Panc1 (cell line): ENCODE results near the gene UTF1. TPM values are rescaled to one million over a fixed set of nuclear protein-coding genes. Genes with fewer than 3 reads are reported as not detected.

Experiments
- ATAC-seq: fragments of 200-7000 bp; cut with Tn5 transposase; 2 replicates; pipeline ENCODE4 v1.9.1; 2020; ENCODE audit warnings: mild to moderate bottlenecking, moderate library complexity
- BruUV-seq: library from RNA; stranded (reverse); fragments of 400-500 nt; replicated peaks from 2 replicates; lab custom pipeline; 2021; lab: Mats Ljungman, UMichigan
- CTCF ChIA-PET: fragments of 300-600 bp; sonication (Branson Sonifier 250); formaldehyde crosslinking; loops from one replicate; lab custom pipeline; 2022; ENCODE audit warnings: antibody characterized with exemption; lab: Charles Lee
- POLR2A ChIA-PET: fragments of 300-600 bp; sonication (Branson Sonifier 250); formaldehyde crosslinking; loops from one replicate; lab custom pipeline; 2022; ENCODE audit warnings: antibody characterized with exemption; lab: Charles Lee
- DNase-seq: peaks from one replicate; pipeline ENCODE4 v3.0.0-alpha.2; 2010; ENCODE audit warnings: low read depth, low spot score
- H3K27ac ChIP-seq: 2 replicates; pipeline ENCODE4 v1.5.1; 2011; ENCODE audit warnings: mild to moderate bottlenecking, low read length, inconsistent platforms
- H3K27me3 ChIP-seq: fragments of 200-500 bp; sonication (Bioruptor generic); 2 replicates; pipeline ENCODE4 v1.6.0; 2014; ENCODE audit warnings: low read length, inconsistent platforms; ENCODE audit not compliant: control insufficient read depth, insufficient read depth
- H3K36me3 ChIP-seq: fragments of 200-500 bp; sonication (Bioruptor generic); 2 replicates; pipeline ENCODE4 v1.5.1; 2014; ENCODE audit warnings: inconsistent platforms, mild to moderate bottlenecking, low read length, moderate library complexity; ENCODE audit not compliant: control insufficient read depth, insufficient read depth
- H3K4me1 ChIP-seq: 2 replicates; pipeline ENCODE4 v1.5.1; 2011; ENCODE audit warnings: inconsistent platforms, mild to moderate bottlenecking, low read length, moderate library complexity; ENCODE audit not compliant: control insufficient read depth, insufficient read depth
- H3K4me3 ChIP-seq, 2 experiments: 2 replicates each; pipeline ENCODE4 v1.5.1; 2011 to 2012; ENCODE audit warnings: low read depth in 2 of 2, low read length in 2 of 2, mild to moderate bottlenecking in 2 of 2, inconsistent platforms in 1 of 2, moderate library complexity in 1 of 2
- H3K9me3 ChIP-seq: fragments of 200-500 bp; sonication (Bioruptor generic); 2 replicates; pipeline ENCODE4 v1.5.1; 2014; ENCODE audit warnings: low read depth, mild to moderate bottlenecking, inconsistent platforms, low read length, moderate library complexity; ENCODE audit not compliant: control insufficient read depth, insufficient read depth
- POLR2AphosphoS5 ChIP-seq: IDR thresholded peaks from 2 replicates; pipeline ENCODE4 v1.6.1; 2012; ENCODE audit warnings: mild to moderate bottlenecking, low read depth, low read length, moderate library complexity
- SIN3A ChIP-seq: IDR thresholded peaks from 2 replicates; pipeline ENCODE4 v1.6.1; 2012; ENCODE audit warnings: low read depth, mild to moderate bottlenecking, low read length, moderate library complexity, borderline replicate concordance; ENCODE audit not compliant: insufficient read depth
- TCF7L2 ChIP-seq: IDR thresholded peaks from 2 replicates; pipeline ENCODE4 v1.6.1; 2011; ENCODE audit warnings: mild to moderate bottlenecking, low read depth, low read length, inconsistent platforms
- in situ Hi-C: cut with HindIII; loops from 2 replicates; pipeline ENCODE4 v1.10.0; 2016; ENCODE audit warnings: low sequenced_read_pairs, low pct_unique_long_range_greater_than_20kb
- intact Hi-C: fragments of 100-400 bp; cut with micrococcal nuclease; formaldehyde crosslinking; loops from one replicate; pipeline ENCODE4 v1.10.0; 2022; ENCODE audit not compliant: unreplicated experiment
- total RNA-seq: library from RNA; stranded (reverse); gene quantifications from one replicate; pipeline ENCODE4 v1.2.1, GENCODE V29; 2021; ENCODE audit not compliant: unreplicated experiment
- TF ChIP-seq, protein P1 (sequence below): fragments of 450-650 bp; IDR thresholded peaks from 2 replicates; pipeline ENCODE4 v1.5.1; 2017; ENCODE audit warnings: mild to moderate bottlenecking
- TF ChIP-seq, protein P2 (sequence below), 2 experiments: IDR thresholded peaks; 2 replicates each; pipeline ENCODE4 v1.6.1; 2011 to 2012; ENCODE audit warnings: low read depth in 2 of 2, control low read depth in 1 of 2, low read length in 1 of 2, mild to moderate bottlenecking in 1 of 2, moderate library complexity in 1 of 2; ENCODE audit not compliant: insufficient read depth in 1 of 2

The UTF1 gene
- total RNA-seq, 1 experiment from 2014 or later = not detected

DNA sequence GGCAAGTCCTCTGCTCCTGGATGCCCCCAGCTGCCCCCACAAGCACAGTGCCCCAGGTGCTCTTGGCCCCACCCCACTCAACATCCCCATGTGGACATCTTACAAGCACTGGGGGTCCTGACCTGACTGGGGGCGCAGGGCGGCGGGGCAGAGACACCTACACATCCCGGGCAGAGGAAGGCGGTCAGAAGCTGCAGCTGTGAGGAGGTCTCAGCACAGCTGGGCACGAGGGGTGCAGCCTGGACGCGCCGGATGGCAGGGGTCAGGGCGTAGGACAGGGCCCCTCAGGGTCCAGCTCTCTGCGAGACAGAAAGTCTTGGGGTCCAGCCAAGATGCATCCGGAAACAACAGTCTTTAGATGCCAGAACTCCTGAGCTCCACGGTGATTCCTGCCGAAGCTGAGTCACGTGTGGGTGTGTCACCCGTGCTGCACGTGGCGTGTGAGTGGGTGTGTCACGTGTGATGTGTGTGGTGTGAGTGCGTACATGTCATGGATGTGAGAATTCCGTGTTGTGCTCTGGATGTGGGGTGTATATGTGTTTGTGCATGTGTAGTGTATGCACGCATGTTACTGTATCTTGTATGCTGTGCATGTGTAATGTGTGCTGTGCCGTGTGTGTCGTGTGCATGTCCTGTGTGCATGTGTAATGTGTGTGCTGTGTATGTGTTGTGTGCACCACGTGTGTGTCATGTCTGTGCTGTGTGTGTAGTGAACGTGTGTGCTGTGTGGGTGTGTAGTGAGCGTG is 12.8 kb downstream of the UTF1 start:
- CTCF ChIA-PET = no interaction called here
- no peak for DNase-seq
- in situ Hi-C loops = no loop called here

DNA sequence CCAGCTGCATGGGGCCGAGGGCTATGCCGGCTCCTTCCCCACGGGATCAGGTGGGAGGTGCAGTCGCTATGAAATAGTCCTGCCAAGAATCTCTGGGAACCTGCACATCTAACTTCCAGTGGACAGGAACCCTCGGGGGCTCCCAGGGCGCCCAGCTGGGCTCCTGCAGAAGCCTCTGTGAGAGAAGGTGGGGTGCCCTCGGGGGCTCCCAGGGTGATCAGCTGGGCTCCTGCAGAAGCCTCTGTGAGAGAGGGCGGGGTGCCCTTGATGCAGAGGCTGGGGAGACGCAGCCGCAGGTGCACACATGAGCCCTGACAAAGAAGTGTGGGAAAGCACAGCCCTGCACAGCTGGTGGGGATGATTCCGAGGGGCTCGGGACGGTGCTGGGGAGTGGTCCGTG is 13.6 kb downstream of the UTF1 start:
- Histone ChIP-seq H3K36me3 (no peaks in the 10 kb centered on the region), H3K27ac (no peak overlapping the region), H3K4me1 (no peaks in the 10 kb centered on the region), H3K9me3 (no peaks in the 10 kb centered on the region), H3K27me3 (no peaks in the 10 kb centered on the region), H3K4me3 (no peak overlapping the region)
- POLR2A ChIA-PET = no interaction called here
- intact Hi-C loops = loop anchor here (5.0 kb wide), 1 partner anchor 96 kb away; no protein-coding TSS in a partner anchor
- ATAC-seq (no peak), DNase-seq (no peak)
- CTCF ChIA-PET = no interaction called here
- in situ Hi-C loops = no loop called here
- TF ChIP-seq, protein P1, sequence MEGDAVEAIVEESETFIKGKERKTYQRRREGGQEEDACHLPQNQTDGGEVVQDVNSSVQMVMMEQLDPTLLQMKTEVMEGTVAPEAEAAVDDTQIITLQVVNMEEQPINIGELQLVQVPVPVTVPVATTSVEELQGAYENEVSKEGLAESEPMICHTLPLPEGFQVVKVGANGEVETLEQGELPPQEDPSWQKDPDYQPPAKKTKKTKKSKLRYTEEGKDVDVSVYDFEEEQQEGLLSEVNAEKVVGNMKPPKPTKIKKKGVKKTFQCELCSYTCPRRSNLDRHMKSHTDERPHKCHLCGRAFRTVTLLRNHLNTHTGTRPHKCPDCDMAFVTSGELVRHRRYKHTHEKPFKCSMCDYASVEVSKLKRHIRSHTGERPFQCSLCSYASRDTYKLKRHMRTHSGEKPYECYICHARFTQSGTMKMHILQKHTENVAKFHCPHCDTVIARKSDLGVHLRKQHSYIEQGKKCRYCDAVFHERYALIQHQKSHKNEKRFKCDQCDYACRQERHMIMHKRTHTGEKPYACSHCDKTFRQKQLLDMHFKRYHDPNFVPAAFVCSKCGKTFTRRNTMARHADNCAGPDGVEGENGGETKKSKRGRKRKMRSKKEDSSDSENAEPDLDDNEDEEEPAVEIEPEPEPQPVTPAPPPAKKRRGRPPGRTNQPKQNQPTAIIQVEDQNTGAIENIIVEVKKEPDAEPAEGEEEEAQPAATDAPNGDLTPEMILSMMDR = no peak
- TF ChIP-seq TCF7L2 (no peak), SIN3A (no peak), POLR2AphosphoS5 (no peak)
- TF ChIP-seq, protein P2, sequence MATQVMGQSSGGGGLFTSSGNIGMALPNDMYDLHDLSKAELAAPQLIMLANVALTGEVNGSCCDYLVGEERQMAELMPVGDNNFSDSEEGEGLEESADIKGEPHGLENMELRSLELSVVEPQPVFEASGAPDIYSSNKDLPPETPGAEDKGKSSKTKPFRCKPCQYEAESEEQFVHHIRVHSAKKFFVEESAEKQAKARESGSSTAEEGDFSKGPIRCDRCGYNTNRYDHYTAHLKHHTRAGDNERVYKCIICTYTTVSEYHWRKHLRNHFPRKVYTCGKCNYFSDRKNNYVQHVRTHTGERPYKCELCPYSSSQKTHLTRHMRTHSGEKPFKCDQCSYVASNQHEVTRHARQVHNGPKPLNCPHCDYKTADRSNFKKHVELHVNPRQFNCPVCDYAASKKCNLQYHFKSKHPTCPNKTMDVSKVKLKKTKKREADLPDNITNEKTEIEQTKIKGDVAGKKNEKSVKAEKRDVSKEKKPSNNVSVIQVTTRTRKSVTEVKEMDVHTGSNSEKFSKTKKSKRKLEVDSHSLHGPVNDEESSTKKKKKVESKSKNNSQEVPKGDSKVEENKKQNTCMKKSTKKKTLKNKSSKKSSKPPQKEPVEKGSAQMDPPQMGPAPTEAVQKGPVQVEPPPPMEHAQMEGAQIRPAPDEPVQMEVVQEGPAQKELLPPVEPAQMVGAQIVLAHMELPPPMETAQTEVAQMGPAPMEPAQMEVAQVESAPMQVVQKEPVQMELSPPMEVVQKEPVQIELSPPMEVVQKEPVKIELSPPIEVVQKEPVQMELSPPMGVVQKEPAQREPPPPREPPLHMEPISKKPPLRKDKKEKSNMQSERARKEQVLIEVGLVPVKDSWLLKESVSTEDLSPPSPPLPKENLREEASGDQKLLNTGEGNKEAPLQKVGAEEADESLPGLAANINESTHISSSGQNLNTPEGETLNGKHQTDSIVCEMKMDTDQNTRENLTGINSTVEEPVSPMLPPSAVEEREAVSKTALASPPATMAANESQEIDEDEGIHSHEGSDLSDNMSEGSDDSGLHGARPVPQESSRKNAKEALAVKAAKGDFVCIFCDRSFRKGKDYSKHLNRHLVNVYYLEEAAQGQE (IDR thresholded peaks at IDR 0.05; ENCODE audit: insufficient read depth in 1 of 2, low read depth in 2 of 2, low read length in 1 of 2) = no peak
- no TSS peak for BruUV-seq

More for the DNA sequence above, 12.8 kb downstream of the UTF1 start:
- Histone ChIP-seq H3K36me3 (no peaks in the 10 kb centered on the region), H3K27ac (no peak overlapping the region), H3K27me3 (no peaks in the 10 kb centered on the region), H3K4me1 (no peaks in the 10 kb centered on the region), H3K4me3 (no peak overlapping the region), H3K9me3 (no peaks in the 10 kb centered on the region)
- no TSS peak for BruUV-seq
- no peak for ATAC-seq
- intact Hi-C loops = loop anchor here (5.0 kb wide), 1 partner anchor 95 kb away; no protein-coding TSS in a partner anchor
- TF ChIP-seq, protein P1 = no peak
- TF ChIP-seq TCF7L2 = no peak
- POLR2A ChIA-PET = no interaction called here
